Mucosa of descending colon (tissue), 3 donors: ENCODE data around the gene CCDC141. TPM values are rescaled to one million over a fixed set of nuclear protein-coding genes. Genes with fewer than 3 reads are reported as not detected.

ENCODE experiments used
- ATAC-seq: fragments of 200-7000 bp; cut with Tn5 transposase; one replicate; pipeline ENCODE4 v1.9.1; 2020; ENCODE audit warnings: mild to moderate bottlenecking, moderate library complexity
- DNase-seq, 3 donors: peaks; one replicate each; pipeline ENCODE4 v3.0.0-alpha.2; 2020
- H3K36me3 ChIP-seq: fragments of 200-600 bp; one replicate; pipeline ENCODE4 v1.8.0; 2021; ENCODE audit warnings: low read depth, mild to moderate bottlenecking
- H3K4me1 ChIP-seq: fragments of 200-600 bp; one replicate; pipeline ENCODE4 v1.8.0; 2021; ENCODE audit warnings: low read depth, mild to moderate bottlenecking
- H3K4me3 ChIP-seq: fragments of 200-600 bp; one replicate; pipeline ENCODE4 v1.8.0; 2021; ENCODE audit warnings: mild to moderate bottlenecking
- H3K9me3 ChIP-seq: fragments of 200-600 bp; one replicate; pipeline ENCODE4 v1.8.0; 2021; ENCODE audit warnings: mild to moderate bottlenecking
- intact Hi-C, 2 donors: fragments of 100-400 bp; cut with DNase I in 1 of 2; cut with micrococcal nuclease in 1 of 2; formaldehyde crosslinking; loops; one replicate each; pipeline versions ENCODE4 v1.11.0 to v1.11.1; 2022; cut with DNase I, micrococcal nuclease
- total RNA-seq, 3 donors: library from RNA; stranded (reverse); fragmentation: NEBNext Ultra II Directional in 2 of 3; extraction: Animal tissue kit (Norgen Biotek cat#: 25700) in 2 of 3; gene quantifications; one replicate each; pipeline versions ENCODE4 v1.2.1 to v1.2.4, GENCODE V29; 2021 to 2023
- TF ChIP-seq, protein P1 (sequence below): fragments of 200-600 bp; IDR thresholded peaks from one replicate; pipeline ENCODE4 v1.8.0; 2022; ENCODE audit warnings: antibody characterized with exemption, mild to moderate bottlenecking
- donor health status: DM: no; HTN: no; CAD: no; lungs with moderate emphysema.
- donor health status: DM: no; HTN: no; CAD: no.
- donor health status: DM: no; HTN: yes; CAD: no.

Gene CCDC141
- total RNA-seq, 3 donors from 2014 or later: 1.5 to 7.4 (median 1.8) TPM

- no peak for DNase-seq
- no peak overlapping the region for H3K4me3 ChIP-seq
Observed at GRCh38 chr2:178891959-178892485, 157.9 kb downstream of the CCDC141 start.

DNA sequence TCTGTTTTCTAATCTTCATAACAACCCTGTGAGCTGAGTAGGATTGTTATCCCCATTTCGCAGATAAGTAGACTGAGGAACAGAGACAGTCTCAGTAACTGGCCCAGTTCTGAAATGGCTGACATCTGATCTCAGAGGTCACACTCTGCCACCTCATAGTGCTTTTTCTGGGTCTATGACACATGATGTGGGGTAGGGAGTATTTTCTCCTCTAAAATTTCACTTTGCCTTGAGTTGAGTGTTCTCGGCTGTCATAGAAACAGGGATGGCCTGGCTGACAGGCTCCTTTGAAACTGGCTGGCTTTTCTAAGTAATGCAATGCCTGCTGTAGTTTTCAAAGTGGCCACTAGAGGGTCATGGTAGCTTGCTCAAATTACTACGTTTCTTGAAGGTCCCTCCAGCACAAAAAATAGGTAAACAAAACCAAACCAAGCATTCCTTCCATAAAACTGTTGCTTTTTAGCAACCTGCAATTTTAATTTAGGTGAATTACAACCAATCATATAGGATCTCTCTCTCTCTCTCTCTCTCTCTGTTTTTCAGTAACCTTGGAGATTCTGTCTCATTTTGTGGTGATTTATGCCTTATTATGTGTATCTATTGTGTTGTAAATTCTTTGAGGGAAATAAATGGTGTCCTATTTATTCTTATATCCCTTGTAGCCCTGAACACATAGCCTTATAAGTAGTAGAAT lies 158.5 kb downstream of the CCDC141 start:
- no peaks in the 10 kb centered on the region for H3K4me1 ChIP-seq
- H3K36me3 ChIP-seq: no peaks in the 10 kb centered on the region
- TF ChIP-seq, protein P1, sequence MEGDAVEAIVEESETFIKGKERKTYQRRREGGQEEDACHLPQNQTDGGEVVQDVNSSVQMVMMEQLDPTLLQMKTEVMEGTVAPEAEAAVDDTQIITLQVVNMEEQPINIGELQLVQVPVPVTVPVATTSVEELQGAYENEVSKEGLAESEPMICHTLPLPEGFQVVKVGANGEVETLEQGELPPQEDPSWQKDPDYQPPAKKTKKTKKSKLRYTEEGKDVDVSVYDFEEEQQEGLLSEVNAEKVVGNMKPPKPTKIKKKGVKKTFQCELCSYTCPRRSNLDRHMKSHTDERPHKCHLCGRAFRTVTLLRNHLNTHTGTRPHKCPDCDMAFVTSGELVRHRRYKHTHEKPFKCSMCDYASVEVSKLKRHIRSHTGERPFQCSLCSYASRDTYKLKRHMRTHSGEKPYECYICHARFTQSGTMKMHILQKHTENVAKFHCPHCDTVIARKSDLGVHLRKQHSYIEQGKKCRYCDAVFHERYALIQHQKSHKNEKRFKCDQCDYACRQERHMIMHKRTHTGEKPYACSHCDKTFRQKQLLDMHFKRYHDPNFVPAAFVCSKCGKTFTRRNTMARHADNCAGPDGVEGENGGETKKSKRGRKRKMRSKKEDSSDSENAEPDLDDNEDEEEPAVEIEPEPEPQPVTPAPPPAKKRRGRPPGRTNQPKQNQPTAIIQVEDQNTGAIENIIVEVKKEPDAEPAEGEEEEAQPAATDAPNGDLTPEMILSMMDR: peak; percentile 86
- no peaks in the 10 kb centered on the region for H3K9me3 ChIP-seq
- ATAC-seq (peak; percentile 64), DNase-seq (peak in 1 of 3 donors; percentile 81)
- intact Hi-C loops: no loop called here
- no peak overlapping the region for H3K4me3 ChIP-seq

More at GRCh38 chr2:178891959-178892485, 157.9 kb downstream of the CCDC141 start:
- Histone ChIP-seq H3K9me3 (no peaks in the 10 kb centered on the region), H3K4me1 (no peaks in the 10 kb centered on the region), H3K36me3 (no peaks in the 10 kb centered on the region)
- intact Hi-C loops: no loop called here
- no peak for ATAC-seq
- TF ChIP-seq, protein P1: no peak

DNA sequence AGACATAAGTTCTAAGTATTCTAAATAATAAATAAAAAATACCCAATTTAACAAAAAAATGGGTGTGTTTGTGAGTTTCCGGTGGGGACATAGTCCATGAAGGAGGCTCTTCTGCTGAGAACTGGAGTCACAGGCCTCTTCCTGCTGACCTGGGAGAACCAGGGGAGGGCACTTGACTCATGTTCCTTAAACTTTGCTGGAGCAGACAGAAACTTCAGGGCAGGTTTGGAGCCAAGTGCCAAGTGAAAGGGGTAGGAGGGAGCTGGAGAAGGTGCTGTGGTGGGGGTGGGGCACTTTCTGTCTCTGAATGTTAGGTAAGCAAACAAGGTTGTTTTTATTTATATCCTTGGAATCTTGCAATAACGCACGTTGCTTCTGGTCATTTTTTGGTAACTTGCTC lies 163.9 kb downstream of the CCDC141 start:
- H3K9me3 ChIP-seq: no peaks in the 10 kb centered on the region
- no peak for ATAC-seq
- DNase-seq: no peak
- H3K4me1 ChIP-seq: no peaks in the 10 kb centered on the region
- intact Hi-C loops: no loop called here
- TF ChIP-seq, protein P1: no peak
- H3K36me3 ChIP-seq: no peaks in the 10 kb centered on the region
- H3K4me3 ChIP-seq: no peak overlapping the region

DNA sequence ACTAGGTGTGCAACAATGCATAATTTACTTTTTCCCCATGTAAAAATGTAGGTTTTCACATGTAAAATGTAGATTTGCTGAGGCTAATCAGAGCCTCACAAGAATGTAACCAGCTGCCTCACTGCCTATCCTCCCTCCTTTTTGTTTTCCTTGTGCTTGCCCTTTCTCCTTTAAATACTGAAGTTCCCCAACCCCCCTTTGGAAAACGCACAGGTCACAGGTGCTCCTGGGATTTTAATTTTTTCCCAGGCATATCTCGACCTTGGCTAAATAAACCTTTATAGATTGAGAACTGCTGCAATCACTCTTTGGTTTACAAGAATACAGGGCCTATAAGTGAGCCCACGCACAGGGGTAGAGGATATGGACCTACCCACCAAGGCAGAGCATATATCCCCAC lies 165.5 kb downstream of the CCDC141 start:
- Histone ChIP-seq H3K9me3 (no peaks in the 10 kb centered on the region), H3K4me3 (no peak overlapping the region), H3K36me3 (no peaks in the 10 kb centered on the region), H3K4me1 (no peaks in the 10 kb centered on the region)
- intact Hi-C loops: no loop called here
- DNase-seq: no peak
- TF ChIP-seq, protein P1: no peak
- ATAC-seq: no peak

DNA sequence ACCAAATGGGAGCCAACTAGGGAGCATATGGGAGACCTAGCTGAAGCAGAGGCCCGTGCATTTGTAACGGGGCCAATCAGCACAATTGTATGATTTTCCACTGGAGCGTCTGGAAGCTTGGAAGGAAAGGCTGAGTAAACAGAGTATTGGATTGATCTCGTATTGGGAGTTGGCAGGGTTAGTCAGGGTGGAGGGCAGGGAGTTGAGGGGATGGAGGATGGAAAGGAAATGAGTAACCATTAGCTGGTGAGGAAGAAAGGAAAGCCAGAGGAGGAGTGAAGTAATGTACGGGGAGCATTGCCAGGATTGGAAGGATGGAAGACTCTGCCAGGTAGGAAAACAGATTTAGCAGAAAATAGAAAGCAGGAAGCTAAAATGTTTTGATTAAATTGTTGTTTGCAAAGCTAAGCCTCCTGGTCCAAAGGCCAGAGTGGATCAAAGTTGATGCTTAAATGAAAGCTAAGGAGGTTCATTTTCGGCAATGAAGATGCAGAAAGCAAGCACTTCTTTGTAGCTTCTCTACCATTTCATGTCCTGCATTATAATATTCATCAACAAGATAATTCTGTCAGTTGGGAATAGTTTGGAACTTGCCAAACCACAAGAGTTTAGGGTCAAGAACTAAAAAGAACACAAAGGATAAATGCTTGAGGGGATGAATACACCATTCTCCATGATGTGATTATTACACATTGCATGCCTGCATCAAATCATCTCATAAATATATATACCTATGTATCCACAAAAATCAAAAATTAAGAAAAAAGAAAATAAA lies 167.1 kb downstream of the CCDC141 start:
- intact Hi-C loops: no loop called here
- no peaks in the 10 kb centered on the region for H3K9me3 ChIP-seq
- no peaks in the 10 kb centered on the region for H3K4me1 ChIP-seq
- no peak for DNase-seq
- H3K36me3 ChIP-seq: no peaks in the 10 kb centered on the region
- TF ChIP-seq, protein P1: no peak
- no peak overlapping the region for H3K4me3 ChIP-seq
- ATAC-seq: no peak
